Measurements from ENCODE around the gene DAB1. TPM values are rescaled to one million over a fixed set of nuclear protein-coding genes. Genes with fewer than 3 reads are reported as not detected.

DAB1 gene
- total and polyA plus RNA-seq, 2 of the 8 experiments (the other 6 are each of a cell fraction or from before 2014, with no cell fraction given), result 4.4 to 11.8 TPM

DNA sequence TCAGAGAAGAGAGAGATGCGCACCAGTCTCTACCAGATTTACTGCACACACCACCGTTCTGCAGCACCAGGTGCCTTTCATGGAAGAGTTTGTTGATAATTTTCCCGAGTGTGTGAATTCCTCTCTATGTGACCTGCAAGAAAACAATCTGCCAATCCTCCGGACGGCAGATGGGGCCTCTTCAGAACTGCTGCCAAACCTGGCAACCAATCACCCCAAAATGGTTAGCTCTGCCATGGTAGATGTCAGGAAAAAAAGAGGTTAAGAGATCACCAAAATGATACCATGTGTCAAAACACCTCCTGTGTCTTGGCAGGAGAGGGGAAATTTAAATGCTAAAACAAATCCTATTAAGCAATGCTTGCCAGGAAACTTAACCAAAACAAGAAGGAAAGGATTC is 96.5 kb downstream of the DAB1 start (continued):
- TF ChIP-seq, protein P1, sequence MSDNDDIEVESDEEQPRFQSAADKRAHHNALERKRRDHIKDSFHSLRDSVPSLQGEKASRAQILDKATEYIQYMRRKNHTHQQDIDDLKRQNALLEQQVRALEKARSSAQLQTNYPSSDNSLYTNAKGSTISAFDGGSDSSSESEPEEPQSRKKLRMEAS (IDR thresholded peaks at IDR 0.05), result no peak
- no peak for TF ChIP-seq RBBP5 (IDR thresholded peaks at IDR 0.05; ENCODE audit: borderline replicate concordance, low read depth, low read length)

Data from H1 (cell line).